ENCODE results near the gene OTOG.

DNA sequence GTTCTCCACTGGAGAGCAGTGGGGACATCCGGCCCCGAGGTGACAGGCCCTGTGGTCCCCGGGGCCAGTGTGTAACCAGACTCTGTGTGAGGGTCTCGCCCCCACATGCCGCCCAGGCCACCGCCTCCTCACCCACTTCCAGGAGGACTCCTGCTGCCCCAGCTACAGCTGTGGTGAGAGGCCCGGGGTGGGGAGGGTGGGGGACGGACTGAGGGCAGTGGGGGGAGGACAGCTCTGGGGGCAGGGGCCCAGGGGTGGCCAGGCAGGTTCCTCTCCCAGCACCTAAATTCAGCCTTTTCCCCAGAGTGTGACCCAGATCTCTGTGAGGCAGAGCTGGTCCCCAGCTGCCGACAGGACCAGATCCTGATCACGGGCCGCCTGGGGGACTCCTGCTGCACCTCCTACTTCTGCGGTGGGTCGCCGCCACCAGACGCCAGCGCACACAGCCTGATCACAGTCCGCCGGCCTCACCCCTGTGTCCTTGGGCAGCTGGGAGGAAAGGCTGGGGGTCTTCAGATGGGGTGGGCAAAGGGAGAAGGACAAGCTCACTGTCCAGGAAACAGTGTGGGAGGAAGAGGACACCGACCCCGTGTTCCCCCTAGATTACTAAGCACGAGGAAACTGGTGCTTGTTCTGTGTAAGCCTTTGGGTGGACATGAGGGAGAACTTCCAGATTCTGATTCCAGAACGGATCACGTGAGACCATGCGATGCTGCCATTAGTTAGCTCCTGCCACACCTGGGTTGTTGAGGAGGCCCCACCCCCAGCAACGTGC, 87.9 kb downstream of the OTOG start:
- no peak for TF ChIP-seq EZH2 (IDR thresholded peaks at IDR 0.05; ENCODE audit: borderline replicate concordance, low read depth, low read length, severe bottlenecking)
- TF ChIP-seq, protein P1, sequence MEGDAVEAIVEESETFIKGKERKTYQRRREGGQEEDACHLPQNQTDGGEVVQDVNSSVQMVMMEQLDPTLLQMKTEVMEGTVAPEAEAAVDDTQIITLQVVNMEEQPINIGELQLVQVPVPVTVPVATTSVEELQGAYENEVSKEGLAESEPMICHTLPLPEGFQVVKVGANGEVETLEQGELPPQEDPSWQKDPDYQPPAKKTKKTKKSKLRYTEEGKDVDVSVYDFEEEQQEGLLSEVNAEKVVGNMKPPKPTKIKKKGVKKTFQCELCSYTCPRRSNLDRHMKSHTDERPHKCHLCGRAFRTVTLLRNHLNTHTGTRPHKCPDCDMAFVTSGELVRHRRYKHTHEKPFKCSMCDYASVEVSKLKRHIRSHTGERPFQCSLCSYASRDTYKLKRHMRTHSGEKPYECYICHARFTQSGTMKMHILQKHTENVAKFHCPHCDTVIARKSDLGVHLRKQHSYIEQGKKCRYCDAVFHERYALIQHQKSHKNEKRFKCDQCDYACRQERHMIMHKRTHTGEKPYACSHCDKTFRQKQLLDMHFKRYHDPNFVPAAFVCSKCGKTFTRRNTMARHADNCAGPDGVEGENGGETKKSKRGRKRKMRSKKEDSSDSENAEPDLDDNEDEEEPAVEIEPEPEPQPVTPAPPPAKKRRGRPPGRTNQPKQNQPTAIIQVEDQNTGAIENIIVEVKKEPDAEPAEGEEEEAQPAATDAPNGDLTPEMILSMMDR (IDR thresholded peaks at IDR 0.05; ENCODE audit: borderline replicate concordance, extremely low read depth, low read length, poor library complexity, severe bottlenecking) = no peak
